Naive thymus-derived CD4-positive, alpha-beta T cell (primary cell): ENCODE measurements around the gene LPXN. TPM values are rescaled to one million over a fixed set of nuclear protein-coding genes. Genes with fewer than 3 reads are reported as not detected.

Source experiments
- ATAC-seq: fragments of 150-1000 bp; cut with Tn5 transposase; 2 replicates; pipeline ENCODE4 v1.10.0; 2021; ENCODE audit warnings: mild to moderate bottlenecking, moderate library complexity
- CTCF ChIA-PET: fragments of 350-600 bp; sonication (Branson Sonifier 250); formaldehyde crosslinking; loops from one replicate; lab custom pipeline; 2021; ENCODE audit warnings: antibody characterized with exemption; lab: Charles Lee
- POLR2A ChIA-PET: fragments of 350-600 bp; sonication (Branson Sonifier 250); formaldehyde crosslinking; loops from one replicate; lab custom pipeline; 2021; ENCODE audit warnings: antibody characterized with exemption, inconsistent platforms; lab: Charles Lee
- DNase-seq, 9 donors: peaks; one replicate each; pipeline versions ENCODE4 v3.0.0 to v3.0.0-alpha.2; 2020 to 2022; ENCODE audit warnings: mixed read lengths in 1 of 9
- H3K27ac ChIP-seq: one replicate; pipeline ENCODE4 v1.7.0; 2013; ENCODE audit warnings: mild to moderate bottlenecking, low read depth, low read length, moderate library complexity
- H3K27me3 ChIP-seq, 2 donors: one replicate each; pipeline ENCODE4 v1.7.0; 2013; ENCODE audit warnings: low read length in 2 of 2, mild to moderate bottlenecking in 2 of 2, moderate library complexity in 2 of 2; ENCODE audit not compliant: control insufficient read depth in 2 of 2, insufficient read depth in 2 of 2
- H3K36me3 ChIP-seq, 3 experiments: 1 replicate in 2 of 3; 2 replicates in 1 of 3; pipeline ENCODE4 v1.7.0; 2013; ENCODE audit warnings: low read length in 3 of 3, mild to moderate bottlenecking in 3 of 3, moderate library complexity in 1 of 3; ENCODE audit not compliant: insufficient read depth in 3 of 3, control insufficient read depth in 2 of 3
- H3K4me1 ChIP-seq, 2 donors: one replicate each; pipeline ENCODE4 v1.7.0; 2013; ENCODE audit warnings: low read length in 2 of 2, mild to moderate bottlenecking in 2 of 2, moderate library complexity in 1 of 2; ENCODE audit not compliant: control insufficient read depth in 2 of 2, insufficient read depth in 2 of 2
- H3K4me3 ChIP-seq: 2 replicates; pipeline ENCODE4 v1.7.0; 2013; ENCODE audit warnings: mild to moderate bottlenecking, low read length
- H3K9me3 ChIP-seq, 3 experiments: 1 replicate in 2 of 3; 2 replicates in 1 of 3; pipeline ENCODE4 v1.7.0; 2013; ENCODE audit warnings: low read length in 3 of 3; ENCODE audit not compliant: control insufficient read depth in 2 of 3
- H3K27ac Mint-ChIP-seq, 9 donors: one replicate each; pipeline ENCODE4 v1.8.0; 2020 to 2022; ENCODE audit warnings: mixed read lengths in 9 of 9, mild to moderate bottlenecking in 8 of 9, moderate library complexity in 5 of 9, inconsistent platforms in 2 of 9
- H3K27me3 Mint-ChIP-seq, 5 donors: one replicate each; pipeline ENCODE4 v1.8.0; 2021 to 2022; ENCODE audit warnings: mixed read lengths in 5 of 5, mild to moderate bottlenecking in 1 of 5
- H3K36me3 Mint-ChIP-seq, 5 donors: one replicate each; pipeline ENCODE4 v1.8.0; 2020 to 2022; ENCODE audit warnings: mixed read lengths in 5 of 5, mild to moderate bottlenecking in 3 of 5, inconsistent platforms in 1 of 5
- H3K4me1 Mint-ChIP-seq, 7 donors: one replicate each; pipeline ENCODE4 v1.8.0; 2020 to 2022; ENCODE audit warnings: mixed read lengths in 7 of 7, mild to moderate bottlenecking in 3 of 7, inconsistent platforms in 1 of 7
- H3K4me3 Mint-ChIP-seq, 10 donors: one replicate each; pipeline ENCODE4 v1.8.0; 2020 to 2022; ENCODE audit warnings: mild to moderate bottlenecking in 10 of 10, mixed read lengths in 10 of 10, moderate library complexity in 6 of 10, inconsistent platforms in 2 of 10
- H3K9me3 Mint-ChIP-seq, 11 donors: one replicate each; pipeline ENCODE4 v1.8.0; 2020 to 2022; ENCODE audit warnings: mixed read lengths in 11 of 11, mild to moderate bottlenecking in 4 of 11, inconsistent platforms in 1 of 11, moderate library complexity in 1 of 11
- intact Hi-C, 2 donors: fragments of 100-400 bp; cut with micrococcal nuclease; formaldehyde crosslinking; loops; one replicate each; pipeline ENCODE4 v1.15.1; 2023
- polyA plus RNA-seq, 2 donors: library from polyadenylated mRNA; unstranded; fragments of 300-500 nt; fragmentation: Illumina TruSeq; gene quantifications; one replicate each; pipeline ENCODE4 v1.2.3, GENCODE V29; 2021
- total RNA-seq, 6 experiments: library from RNA in 5 of 6; stranded (reverse) in 5 of 6; gene quantifications; 1 replicate in 5 of 6; 2 replicates in 1 of 6; pipeline ENCODE4 v1.2.3 and lab custom pipeline; 2021 to 2026

LPXN gene
- total and polyA plus RNA-seq, 7 experiments from 2014 or later = 58.2 to 215 (median 143) TPM

DNA sequence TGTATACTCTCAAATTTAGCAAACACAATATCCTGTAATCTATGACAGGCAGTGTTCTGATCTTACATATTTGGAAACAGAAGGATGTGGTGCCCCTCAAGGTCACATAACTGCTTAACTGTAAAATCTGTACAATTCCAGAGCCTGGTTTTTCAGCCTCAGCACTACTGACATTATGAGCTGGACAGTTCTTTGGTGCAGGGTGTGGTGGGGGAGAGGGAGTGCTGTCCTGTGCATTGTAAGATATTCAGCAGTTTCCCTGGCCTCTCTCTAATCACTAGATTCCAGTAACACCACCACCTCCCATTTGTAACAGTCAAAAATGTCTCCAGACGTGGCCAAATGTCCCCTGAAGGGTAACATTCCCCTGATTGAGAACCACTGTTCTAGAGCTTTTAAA lies 65.9 kb downstream of the LPXN start:
- no peaks in the 10 kb centered on the region for H3K27me3 ChIP-seq
- peaks cover 0 to 5% (median 0%) of the 10 kb centered on the region in 3 experiments for H3K36me3 ChIP-seq
- H3K4me3 Mint-ChIP-seq = no peak overlapping the region
- H3K4me1 ChIP-seq = no peaks in the 10 kb centered on the region
- H3K36me3 Mint-ChIP-seq = peaks cover 8 to 36% (median 10%) of the 10 kb centered on the region in 5 donors
- ChIA-PET CTCF (interaction anchor here (1.1 to 1.4 kb wide), 2 partner anchors 15 to 145 kb away, joined by 3 to 5 read pairs; no protein-coding TSS in a partner anchor), POLR2A (no interaction called here)
- no peak for ATAC-seq
- H3K27ac Mint-ChIP-seq = no peak overlapping the region
- intact Hi-C loops = no loop called here
- H3K9me3 Mint-ChIP-seq = peaks cover 0 to 4% (median 0%) of the 10 kb centered on the region in 11 donors
- H3K27me3 Mint-ChIP-seq = peaks cover 0 to 6% (median 0%) of the 10 kb centered on the region in 5 donors
- H3K4me1 Mint-ChIP-seq = peaks cover 0 to 6% (median 0%) of the 10 kb centered on the region in 7 donors
- H3K27ac ChIP-seq = no peak overlapping the region
- H3K4me3 ChIP-seq = no peak overlapping the region
- no peak for DNase-seq
- no peaks in the 10 kb centered on the region for H3K9me3 ChIP-seq

GRCh38 chr11:58508814-58509213 lies 66.8 kb downstream of the LPXN start:
- intact Hi-C loops = no loop called here
- peaks cover 0 to 6% (median 0%) of the 10 kb centered on the region in 5 donors for H3K27me3 Mint-ChIP-seq
- CTCF ChIA-PET = interaction anchor here (1.1 to 1.6 kb wide), 2 partner anchors 15 to 146 kb away, joined by 3 to 5 read pairs; no protein-coding TSS in a partner anchor

DNA sequence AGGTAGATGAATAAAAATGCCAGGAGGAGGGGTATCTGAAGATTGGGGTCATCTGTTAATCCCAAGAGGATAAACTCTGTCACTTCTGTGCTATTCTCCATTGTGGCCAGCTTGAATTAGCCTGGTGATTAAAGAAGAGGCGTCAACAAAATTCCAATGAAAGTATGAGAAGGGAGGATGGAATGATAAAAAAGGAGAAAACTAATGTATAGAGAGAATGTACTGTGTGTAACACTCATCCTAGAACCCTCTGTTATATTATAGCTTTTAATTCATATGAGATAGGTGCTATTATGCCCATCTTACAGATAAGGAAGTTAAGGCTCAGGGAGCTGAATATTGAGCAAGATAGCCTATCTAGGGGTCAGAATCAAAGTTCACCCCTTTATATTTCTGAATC lies 67.7 kb downstream of the LPXN start, which contains the start of gene OR5B21:
Gene OR5B21 (minus strand): TSS at position 101 of the 400 bp plus-strand sequence. CDS start 0 bp downstream, at position 101.
- H3K36me3 ChIP-seq = peaks cover 0 to 5% (median 0%) of the 10 kb centered on the region in 3 experiments
- H3K4me3 ChIP-seq = no peak within 1 kb of the TSS
- no peak within 1 kb of the TSS for H3K4me3 Mint-ChIP-seq
- H3K27ac ChIP-seq = no peak within 1 kb of the TSS
- ChIA-PET POLR2A (interaction anchor here (0.6 kb wide), 1 partner anchor 8 kb away, joined by 3 read pairs; no protein-coding TSS in a partner anchor), CTCF (interaction anchor here (1.6 kb wide), 1 partner anchor 15 kb away, joined by 5 read pairs; no protein-coding TSS in a partner anchor)
- H3K27me3 ChIP-seq = no peaks in the 10 kb centered on the region
- peaks cover 0 to 6% (median 0%) of the 10 kb centered on the region in 5 donors for H3K27me3 Mint-ChIP-seq
- no peaks in the 10 kb centered on the region for H3K4me1 ChIP-seq
- no peaks in the 10 kb centered on the region for H3K9me3 ChIP-seq
- no peak for DNase-seq
- H3K36me3 Mint-ChIP-seq = peaks cover 8 to 47% (median 19%) of the 10 kb centered on the region in 5 donors
- H3K27ac Mint-ChIP-seq = peak within 1 kb of the TSS in 1 of 9 donors; percentile 3
- peaks cover 0 to 4% (median 0%) of the 10 kb centered on the region in 11 donors for H3K9me3 Mint-ChIP-seq
- intact Hi-C loops = no loop called here
- peaks cover 0 to 5% (median 0%) of the 10 kb centered on the region in 7 donors for H3K4me1 Mint-ChIP-seq
- ATAC-seq = no peak

More at GRCh38 chr11:58508814-58509213, 66.8 kb downstream of the LPXN start:
- Histone ChIP-seq H3K4me1 (no peaks in the 10 kb centered on the region), H3K36me3 (peaks cover 0 to 5% (median 0%) of the 10 kb centered on the region in 3 experiments), H3K4me3 (no peak overlapping the region), H3K9me3 (no peaks in the 10 kb centered on the region), H3K27me3 (no peaks in the 10 kb centered on the region), H3K27ac (no peak overlapping the region)
- no peak for DNase-seq
- peaks cover 0 to 5% (median 0%) of the 10 kb centered on the region in 7 donors for H3K4me1 Mint-ChIP-seq
- H3K36me3 Mint-ChIP-seq = peaks cover 8 to 42% (median 15%) of the 10 kb centered on the region in 5 donors
- H3K4me3 Mint-ChIP-seq = no peak overlapping the region
- H3K27ac Mint-ChIP-seq = peak overlapping the region in 1 of 9 donors; percentile 3
- ATAC-seq = no peak
- H3K9me3 Mint-ChIP-seq = peaks cover 0 to 4% (median 0%) of the 10 kb centered on the region in 11 donors
- POLR2A ChIA-PET = no interaction called here

- ChIA-PET POLR2A (interaction anchor here (0.6 kb wide), 2 partner anchors 9 to 73 kb away, joined by 3 to 5 read pairs; no protein-coding TSS in a partner anchor), CTCF (no interaction called here)
- Mint-ChIP-seq H3K27ac (no peak overlapping the region), H3K4me3 (no peak overlapping the region), H3K36me3 (peaks cover 8 to 47% (median 19%) of the 10 kb centered on the region in 5 donors), H3K4me1 (peaks cover 0 to 5% (median 0%) of the 10 kb centered on the region in 7 donors), H3K9me3 (peaks cover 0 to 4% (median 0%) of the 10 kb centered on the region in 11 donors), H3K27me3 (peaks cover 0 to 6% (median 0%) of the 10 kb centered on the region in 5 donors)
- Histone ChIP-seq H3K9me3 (no peaks in the 10 kb centered on the region), H3K27ac (no peak overlapping the region), H3K4me3 (no peak overlapping the region), H3K4me1 (no peaks in the 10 kb centered on the region), H3K36me3 (peaks cover 0 to 5% (median 0%) of the 10 kb centered on the region in 3 experiments), H3K27me3 (no peaks in the 10 kb centered on the region)
- ATAC-seq = no peak
- DNase-seq = no peak
- intact Hi-C loops = no loop called here
Measured at GRCh38 chr11:58507355-58507754, 68.3 kb downstream of the LPXN start.

DNA sequence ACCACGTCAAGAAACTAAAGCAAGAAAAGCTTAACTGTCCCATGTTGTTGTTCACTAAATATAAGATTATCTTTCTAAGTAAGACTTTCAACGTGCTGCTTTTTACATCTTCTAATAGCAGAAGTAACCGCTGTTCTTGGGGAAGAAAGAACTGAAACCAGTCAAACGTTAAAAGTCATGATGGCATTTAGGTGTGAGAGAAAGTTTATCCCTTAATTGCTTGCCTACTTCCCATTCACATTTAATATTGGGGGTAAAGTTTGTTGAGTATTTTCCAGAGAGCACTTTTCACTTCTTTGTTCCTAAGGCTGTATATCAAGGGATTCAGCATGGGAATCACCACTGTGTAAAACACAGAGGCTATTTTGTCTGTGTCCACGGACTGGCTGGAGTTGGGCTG lies 68.7 kb downstream of the LPXN start:
- no peak for ATAC-seq
- intact Hi-C loops = no loop called here
- no peaks in the 10 kb centered on the region for H3K27me3 ChIP-seq

GRCh38 chr11:58505849-58506248 lies 69.8 kb downstream of the LPXN start:
- CTCF ChIA-PET = no interaction called here
- Histone ChIP-seq H3K27ac (no peak overlapping the region), H3K4me3 (no peak overlapping the region), H3K27me3 (no peaks in the 10 kb centered on the region), H3K36me3 (peaks cover 0 to 5% (median 0%) of the 10 kb centered on the region in 3 experiments), H3K4me1 (no peaks in the 10 kb centered on the region), H3K9me3 (no peaks in the 10 kb centered on the region)
- Mint-ChIP-seq H3K27me3 (peaks cover 0 to 6% (median 0%) of the 10 kb centered on the region in 5 donors), H3K36me3 (peaks cover 8 to 47% (median 19%) of the 10 kb centered on the region in 5 donors), H3K9me3 (peaks cover 0 to 4% (median 0%) of the 10 kb centered on the region in 11 donors), H3K4me1 (peaks cover 0 to 5% (median 0%) of the 10 kb centered on the region in 7 donors), H3K27ac (no peak overlapping the region), H3K4me3 (no peak overlapping the region)
- DNase-seq = no peak
- ATAC-seq = no peak
- intact Hi-C loops = no loop called here
- POLR2A ChIA-PET = no interaction called here

More for the DNA sequence above, 68.7 kb downstream of the LPXN start:
- no peak overlapping the region for H3K27ac Mint-ChIP-seq
- DNase-seq = no peak
- Histone ChIP-seq H3K9me3 (no peaks in the 10 kb centered on the region), H3K4me1 (no peaks in the 10 kb centered on the region), H3K4me3 (no peak overlapping the region), H3K27ac (no peak overlapping the region), H3K36me3 (peaks cover 0 to 5% (median 0%) of the 10 kb centered on the region in 3 experiments)
- POLR2A ChIA-PET = interaction anchor here (0.6 kb wide), 1 partner anchor 73 kb away, joined by 5 read pairs; no protein-coding TSS in a partner anchor
- CTCF ChIA-PET = no interaction called here
- peaks cover 0 to 6% (median 0%) of the 10 kb centered on the region in 5 donors for H3K27me3 Mint-ChIP-seq
- H3K4me3 Mint-ChIP-seq = no peak overlapping the region
- H3K9me3 Mint-ChIP-seq = peaks cover 0 to 4% (median 0%) of the 10 kb centered on the region in 11 donors
- peaks cover 8 to 47% (median 19%) of the 10 kb centered on the region in 5 donors for H3K36me3 Mint-ChIP-seq
- peaks cover 0 to 5% (median 0%) of the 10 kb centered on the region in 7 donors for H3K4me1 Mint-ChIP-seq
